Liver (tissue), 9 donors: ENCODE measurements around the gene THAP4. TPM values are rescaled to one million over a fixed set of nuclear protein-coding genes. Genes with fewer than 3 reads are reported as not detected.

Experiments used
- DNase-seq: peaks from one replicate; pipeline ENCODE4 v3.0.0-alpha.2; 2017; ENCODE audit warnings: low spot score
- H3K27ac ChIP-seq, 2 donors: one replicate each; pipeline ENCODE4 v1.7.0; 2013; ENCODE audit warnings: inconsistent platforms in 2 of 2, low read length in 2 of 2, control low read depth in 1 of 2, low read depth in 1 of 2, mild to moderate bottlenecking in 1 of 2
- H3K27me3 ChIP-seq, 4 donors: one replicate each; pipeline versions ENCODE4 v1.6.1 to v1.7.0; 2013; ENCODE audit warnings: low read length in 3 of 4, inconsistent platforms in 1 of 4, mild to moderate bottlenecking in 1 of 4, moderate library complexity in 1 of 4; ENCODE audit not compliant: control insufficient read depth in 4 of 4, insufficient read depth in 4 of 4
- H3K36me3 ChIP-seq, 4 donors: one replicate each; pipeline versions ENCODE4 v1.6.1 to v1.7.0; 2013; ENCODE audit warnings: low read length in 3 of 4, mild to moderate bottlenecking in 3 of 4, low read depth in 1 of 4, moderate library complexity in 1 of 4; ENCODE audit not compliant: control insufficient read depth in 4 of 4, insufficient read depth in 3 of 4
- H3K4me1 ChIP-seq, 4 donors: one replicate each; pipeline versions ENCODE4 v1.6.1 to v1.7.0; 2013; ENCODE audit warnings: low read length in 3 of 4, mild to moderate bottlenecking in 3 of 4, moderate library complexity in 1 of 4; ENCODE audit not compliant: control insufficient read depth in 4 of 4, insufficient read depth in 4 of 4
- H3K4me3 ChIP-seq, 3 donors: one replicate each; pipeline versions ENCODE4 v1.6.1 to v1.7.0; 2013; ENCODE audit warnings: low read length in 3 of 3, control low read depth in 1 of 3, low read depth in 1 of 3, mild to moderate bottlenecking in 1 of 3
- H3K9ac ChIP-seq, 2 donors: one replicate each; pipeline ENCODE4 v1.7.0; 2013; ENCODE audit warnings: low read length in 2 of 2, mild to moderate bottlenecking in 2 of 2, moderate library complexity in 2 of 2, control low read depth in 1 of 2, low read depth in 1 of 2
- H3K9me3 ChIP-seq, 4 donors: one replicate each; pipeline versions ENCODE4 v1.6.1 to v1.7.0; 2013; ENCODE audit warnings: low read length in 3 of 4; ENCODE audit not compliant: control insufficient read depth in 4 of 4
- CTCF ChIP-seq: fragments of 150-350 bp; IDR thresholded peaks from 2 replicates; pipeline ENCODE4 v1.5.1; 2017; ENCODE audit warnings: improper control_type of control experiment, low read depth, low read length; ENCODE audit not compliant: missing input control
- EGR1 ChIP-seq, 2 donors: IDR thresholded peaks; 2 replicates each; pipeline ENCODE4 v1.6.1; 2016 to 2018; ENCODE audit warnings: antibody characterized with exemption in 2 of 2, low read depth in 2 of 2
- FOXA1 ChIP-seq: IDR thresholded peaks from 2 replicates; pipeline ENCODE4 v1.6.1; 2016; ENCODE audit warnings: antibody characterized with exemption
- FOXA2 ChIP-seq: IDR thresholded peaks from 2 replicates; pipeline ENCODE4 v1.6.1; 2016; ENCODE audit warnings: antibody characterized with exemption
- GABPA ChIP-seq, 2 donors: IDR thresholded peaks in 1 of 2; conservative IDR thresholded peaks in 1 of 2; 2 replicates each; pipeline ENCODE4 v1.6.1; 2016; ENCODE audit warnings: antibody characterized with exemption in 2 of 2, mild to moderate bottlenecking in 1 of 2, moderate library complexity in 1 of 2
- HNF4G ChIP-seq: IDR thresholded peaks from 2 replicates; pipeline ENCODE4 v1.6.1; 2016; ENCODE audit warnings: antibody characterized with exemption
- MAX ChIP-seq: IDR thresholded peaks from 2 replicates; pipeline ENCODE4 v1.6.1; 2016; ENCODE audit warnings: antibody characterized with exemption
- RAD21 ChIP-seq, 2 donors: IDR thresholded peaks; 2 replicates each; pipeline ENCODE4 v1.6.1; 2016; ENCODE audit warnings: antibody characterized with exemption in 2 of 2, mild to moderate bottlenecking in 2 of 2
- REST ChIP-seq: IDR thresholded peaks from 2 replicates; pipeline ENCODE4 v1.6.1; 2016; ENCODE audit warnings: antibody characterized with exemption, mild to moderate bottlenecking
- RXRA ChIP-seq, 2 donors: IDR thresholded peaks; 2 replicates each; pipeline ENCODE4 v1.6.1; 2017 to 2018; ENCODE audit warnings: antibody characterized with exemption in 2 of 2, mild to moderate bottlenecking in 1 of 2
- SP1 ChIP-seq: IDR thresholded peaks from 2 replicates; pipeline ENCODE4 v1.6.1; 2018; ENCODE audit warnings: antibody characterized with exemption, mild to moderate bottlenecking
- TAF1 ChIP-seq: conservative IDR thresholded peaks from 2 replicates; pipeline ENCODE4 v1.6.1; 2016; ENCODE audit warnings: antibody characterized with exemption, mild to moderate bottlenecking
- YY1 ChIP-seq: IDR thresholded peaks from 2 replicates; pipeline ENCODE4 v1.6.1; 2016; ENCODE audit warnings: antibody characterized with exemption, mild to moderate bottlenecking
- WGBS: extraction: QIAGEN DNeasy Blood & Tissue Kit; methylation state at CpG from one replicate; pipeline ENCODE4 v1.1.7; 2013; 5-methylcytosine and 5-hydroxymethylcytosine counted together
- polyA plus RNA-seq, 2 donors: library from polyadenylated mRNA; stranded (reverse) in 1 of 2; unstranded in 1 of 2; fragments of 200-250 nt in 1 of 2; fragments of >200 nt in 1 of 2; fragmentation: Nextera tagmentation in 1 of 2; extraction: Ambion mirVana in 1 of 2; gene quantifications; one replicate each; pipeline versions ENCODE4 v1.2.1 to v1.2.3, GENCODE V29; 2013 to 2015
- total RNA-seq, 2 donors: library from RNA; depleted of rRNA; stranded (reverse); fragments of >200 nt; gene quantifications; one replicate each; pipeline ENCODE4 v1.2.3, GENCODE V29; 2014
- donor health status: healthy.
- donor health status: healthy.
- donor health status: healthy.
- donor health status: healthy.
- donor health status: healthy.

The THAP4 gene
- total and polyA plus RNA-seq, 4 donors = 16.8 to 33.1 (median 22.7) TPM

GRCh38 chr2:241598487-241598886 lies 38.5 kb downstream of the THAP4 start:
- Histone ChIP-seq H3K4me1 (no peaks in the 10 kb centered on the region), H3K27me3 (no peaks in the 10 kb centered on the region), H3K36me3 (peaks cover 4 to 39% (median 24%) of the 10 kb centered on the region in 4 donors), H3K27ac (no peak overlapping the region), H3K9ac (no peak overlapping the region), H3K4me3 (no peak overlapping the region), H3K9me3 (no peaks in the 10 kb centered on the region)
- DNase-seq = no peak
- TF ChIP-seq RAD21 (IDR thresholded peaks at IDR 0.05) = peak; percentile 68 to 77
- no peak for TF ChIP-seq MAX
- peak; percentile 48 for TF ChIP-seq CTCF
- TF ChIP-seq RXRA (IDR thresholded peaks at IDR 0.05) = peak; percentile 41 to 80
- 42% methylated on average over 1 of the region's 1 CpG for whole genome bisulfite sequencing

GRCh38 chr2:241598061-241598460 lies 38.9 kb downstream of the THAP4 start:
- TF ChIP-seq CTCF (no peak), EGR1 (IDR thresholded peaks at IDR 0.05; ENCODE audit: low read depth in 2 of 2) (no peak)
- WGBS = 94% methylated on average over 5 of the region's 5 CpGs
- Histone ChIP-seq H3K9me3 (no peaks in the 10 kb centered on the region), H3K27ac (no peak overlapping the region), H3K9ac (no peak overlapping the region), H3K4me1 (no peaks in the 10 kb centered on the region), H3K36me3 (peaks cover 4 to 38% (median 24%) of the 10 kb centered on the region in 4 donors), H3K4me3 (no peak overlapping the region), H3K27me3 (no peaks in the 10 kb centered on the region)
- DNase-seq = no peak

- H3K36me3 ChIP-seq = peaks cover 4 to 33% (median 24%) of the 10 kb centered on the region in 4 donors
- WGBS = 95% methylated on average over 6 of the region's 6 CpGs
- no peak overlapping the region for H3K4me3 ChIP-seq
- H3K27ac ChIP-seq = no peak overlapping the region
- TF ChIP-seq TAF1 (no peak), GABPA (IDR thresholded peaks at IDR 0.05 in 1 of 2, conservative IDR thresholded peaks at IDR 0.05 in 1 of 2) (no peak), HNF4G (no peak), RAD21 (IDR thresholded peaks at IDR 0.05) (no peak), FOXA1 (no peak), RXRA (IDR thresholded peaks at IDR 0.05) (no peak), YY1 (no peak), FOXA2 (no peak), SP1 (no peak), CTCF (no peak), REST (no peak)
- H3K9me3 ChIP-seq = no peaks in the 10 kb centered on the region
- no peak overlapping the region for H3K9ac ChIP-seq
- no peaks in the 10 kb centered on the region for H3K27me3 ChIP-seq
- DNase-seq = no peak
- H3K4me1 ChIP-seq = no peaks in the 10 kb centered on the region
Measured at GRCh38 chr2:241597561-241597960, 39.4 kb downstream of the THAP4 start.
